Measurements from ENCODE around the gene LMF2.

DNA sequence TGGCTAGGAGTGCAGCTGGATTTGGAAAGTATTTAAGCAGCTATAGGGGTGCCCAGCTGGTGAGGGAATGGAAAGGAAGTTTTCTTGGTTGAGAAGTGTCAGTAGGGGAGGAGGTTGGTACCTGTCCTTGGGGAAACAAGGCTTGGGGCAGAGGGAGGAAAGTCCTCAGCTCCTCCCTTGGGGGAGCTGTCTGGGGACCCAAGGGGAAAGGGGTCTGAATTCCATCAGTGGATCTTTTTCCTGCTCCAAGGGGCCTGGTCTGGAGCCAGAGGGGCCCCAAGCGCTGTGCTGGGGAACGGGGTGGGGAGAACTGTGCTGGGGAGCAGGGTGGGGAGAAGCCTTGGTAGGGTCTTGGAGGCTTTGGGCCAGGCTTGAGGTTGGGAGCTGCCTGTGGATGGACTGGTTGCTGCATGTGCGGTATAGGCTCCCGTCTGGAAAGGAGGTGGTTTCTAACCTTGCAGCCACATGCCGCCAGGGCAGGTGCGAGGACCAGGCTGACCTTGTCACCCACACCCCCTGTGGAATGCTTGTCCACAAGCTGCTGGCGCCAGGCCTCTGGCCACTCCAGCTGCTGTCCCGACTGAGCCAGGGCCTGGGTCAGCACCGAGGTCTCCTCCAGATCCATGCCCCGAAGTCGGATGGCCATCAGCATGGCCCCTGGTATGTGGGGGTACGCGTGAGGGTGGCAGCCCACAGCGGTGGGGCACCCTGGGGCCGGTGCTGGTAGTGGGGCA lies 21.3 kb upstream of the LMF2 start:
- TF ChIP-seq, protein P1, sequence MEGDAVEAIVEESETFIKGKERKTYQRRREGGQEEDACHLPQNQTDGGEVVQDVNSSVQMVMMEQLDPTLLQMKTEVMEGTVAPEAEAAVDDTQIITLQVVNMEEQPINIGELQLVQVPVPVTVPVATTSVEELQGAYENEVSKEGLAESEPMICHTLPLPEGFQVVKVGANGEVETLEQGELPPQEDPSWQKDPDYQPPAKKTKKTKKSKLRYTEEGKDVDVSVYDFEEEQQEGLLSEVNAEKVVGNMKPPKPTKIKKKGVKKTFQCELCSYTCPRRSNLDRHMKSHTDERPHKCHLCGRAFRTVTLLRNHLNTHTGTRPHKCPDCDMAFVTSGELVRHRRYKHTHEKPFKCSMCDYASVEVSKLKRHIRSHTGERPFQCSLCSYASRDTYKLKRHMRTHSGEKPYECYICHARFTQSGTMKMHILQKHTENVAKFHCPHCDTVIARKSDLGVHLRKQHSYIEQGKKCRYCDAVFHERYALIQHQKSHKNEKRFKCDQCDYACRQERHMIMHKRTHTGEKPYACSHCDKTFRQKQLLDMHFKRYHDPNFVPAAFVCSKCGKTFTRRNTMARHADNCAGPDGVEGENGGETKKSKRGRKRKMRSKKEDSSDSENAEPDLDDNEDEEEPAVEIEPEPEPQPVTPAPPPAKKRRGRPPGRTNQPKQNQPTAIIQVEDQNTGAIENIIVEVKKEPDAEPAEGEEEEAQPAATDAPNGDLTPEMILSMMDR (IDR thresholded peaks at IDR 0.05), result no peak
- TF ChIP-seq POLR2A (IDR thresholded peaks at IDR 0.05) (no peak), POLR2AphosphoS5 (IDR thresholded peaks at IDR 0.05; ENCODE audit: insufficient read depth in 1 of 2, low read depth in 1 of 2) (no peak)
